ENCODE results near the gene PCDHA1. TPM values are rescaled to one million over a fixed set of nuclear protein-coding genes. Genes with fewer than 3 reads are reported as not detected.

The PCDHA1 gene
- polyA plus RNA-seq, 1 of the 3 experiments (the other 2 are of a cell fraction) = 0.16 TPM

- TF ChIP-seq, protein P1, sequence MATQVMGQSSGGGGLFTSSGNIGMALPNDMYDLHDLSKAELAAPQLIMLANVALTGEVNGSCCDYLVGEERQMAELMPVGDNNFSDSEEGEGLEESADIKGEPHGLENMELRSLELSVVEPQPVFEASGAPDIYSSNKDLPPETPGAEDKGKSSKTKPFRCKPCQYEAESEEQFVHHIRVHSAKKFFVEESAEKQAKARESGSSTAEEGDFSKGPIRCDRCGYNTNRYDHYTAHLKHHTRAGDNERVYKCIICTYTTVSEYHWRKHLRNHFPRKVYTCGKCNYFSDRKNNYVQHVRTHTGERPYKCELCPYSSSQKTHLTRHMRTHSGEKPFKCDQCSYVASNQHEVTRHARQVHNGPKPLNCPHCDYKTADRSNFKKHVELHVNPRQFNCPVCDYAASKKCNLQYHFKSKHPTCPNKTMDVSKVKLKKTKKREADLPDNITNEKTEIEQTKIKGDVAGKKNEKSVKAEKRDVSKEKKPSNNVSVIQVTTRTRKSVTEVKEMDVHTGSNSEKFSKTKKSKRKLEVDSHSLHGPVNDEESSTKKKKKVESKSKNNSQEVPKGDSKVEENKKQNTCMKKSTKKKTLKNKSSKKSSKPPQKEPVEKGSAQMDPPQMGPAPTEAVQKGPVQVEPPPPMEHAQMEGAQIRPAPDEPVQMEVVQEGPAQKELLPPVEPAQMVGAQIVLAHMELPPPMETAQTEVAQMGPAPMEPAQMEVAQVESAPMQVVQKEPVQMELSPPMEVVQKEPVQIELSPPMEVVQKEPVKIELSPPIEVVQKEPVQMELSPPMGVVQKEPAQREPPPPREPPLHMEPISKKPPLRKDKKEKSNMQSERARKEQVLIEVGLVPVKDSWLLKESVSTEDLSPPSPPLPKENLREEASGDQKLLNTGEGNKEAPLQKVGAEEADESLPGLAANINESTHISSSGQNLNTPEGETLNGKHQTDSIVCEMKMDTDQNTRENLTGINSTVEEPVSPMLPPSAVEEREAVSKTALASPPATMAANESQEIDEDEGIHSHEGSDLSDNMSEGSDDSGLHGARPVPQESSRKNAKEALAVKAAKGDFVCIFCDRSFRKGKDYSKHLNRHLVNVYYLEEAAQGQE (IDR thresholded peaks at IDR 0.05; ENCODE audit: low read depth, low read length) = peak; percentile 100
- peak; percentile 84 for TF ChIP-seq CTCF (IDR thresholded peaks at IDR 0.05)
- peak; percentile 48; the same call in 1 of the 2 replicates for TF ChIP-seq RCOR1 (IDR thresholded peaks at IDR 0.05; ENCODE audit: low read length)
- no peak for TF ChIP-seq EZH2phosphoT487 (IDR thresholded peaks at IDR 0.05; ENCODE audit: borderline replicate concordance, low read depth)
- no peak for TF ChIP-seq MEF2A (IDR thresholded peaks at IDR 0.05; ENCODE audit: borderline replicate concordance, low read depth)
- no peak for TF ChIP-seq GATA2 (CRISPR knock-in tag; IDR thresholded peaks at IDR 0.05)
- TF ChIP-seq ELF1 (IDR thresholded peaks at IDR 0.05) = peak; percentile 29; the same call in 1 of the 2 replicates
- peak; percentile 4; the same call in 1 of the 2 replicates for TF ChIP-seq IRF3 (IDR thresholded peaks at IDR 0.05; ENCODE audit: low read depth, low read length)
Measured at GRCh38 chr5:141040771-141041426, 255.0 kb downstream of the PCDHA1 start (continued).

- no peaks in the 10 kb centered on the region for H3K79me2 ChIP-seq (ENCODE audit: insufficient read depth)
- H3F3A ChIP-seq (replicated peaks; ENCODE audit: insufficient read depth) = no peaks in the 10 kb centered on the region
- H3K27me3 ChIP-seq (ENCODE audit: insufficient read depth) = no peaks in the 10 kb centered on the region
- H4K20me1 ChIP-seq (ENCODE audit: insufficient read depth) = no peaks in the 10 kb centered on the region
- WGBS (ENCODE audit: low lambda C conversion rate) = 13% methylated on average over 4 of the region's 4 CpGs
- no peaks in the 10 kb centered on the region for H3K9me2 ChIP-seq
- no peak overlapping the region for H3K27ac ChIP-seq (ENCODE audit: low read depth in 2 of 2, low read length in 1 of 2)
- H3K36me3 ChIP-seq (replicated peaks in 1 of 2; ENCODE audit: control insufficient read depth in 1 of 2, insufficient read depth in 2 of 2, low read length in 1 of 2) = no peaks in the 10 kb centered on the region
- no peak overlapping the region for H2AFZ ChIP-seq (ENCODE audit: low read depth)
- peak overlapping the region in 1 of 2 experiments; percentile 66; a peak in 1 of 4 replicates for H3K4me3 ChIP-seq (ENCODE audit: low read depth in 2 of 2, low read length in 1 of 2)
- ChIA-PET CTCF (interaction anchor here (0.8 to 9.0 kb wide), 36 partner anchors 8 to 557 kb away, joined by 3 to 194 read pairs (median 12); partner anchors contain the start of genes PCDHA1, PCDHA10, PCDHA11 and PCDHA12), POLR2A (interaction anchor here (2.0 to 2.3 kb wide), 4 partner anchors 40 to 200 kb away, joined by 12 to 54 read pairs (median 20); partner anchors contain the start of genes PCDHA12 and PCDHAC1)
- H3K4me2 ChIP-seq = no peak overlapping the region
- no peaks in the 10 kb centered on the region for H3K9me3 ChIP-seq
- DNase-seq = no peak
- H3K4me1 ChIP-seq (ENCODE audit: control insufficient read depth in 1 of 2, insufficient read depth in 2 of 2, low read depth in 1 of 2, low read length in 1 of 2) = peaks cover 0 to 7% of the 10 kb centered on the region in 2 experiments; a peak in 2 of 4 replicates
- no peak overlapping the region for H3K9ac ChIP-seq
- TF ChIP-seq FOSL2 (IDR thresholded peaks at IDR 0.05; ENCODE audit: borderline replicate concordance, low read depth) (no peak), MXI1 (IDR thresholded peaks at IDR 0.05; ENCODE audit: low read depth, low read length) (no peak), RXRA (IDR thresholded peaks at IDR 0.05; ENCODE audit: borderline replicate concordance, low read depth) (no peak), SMC3 (IDR thresholded peaks at IDR 0.05; ENCODE audit: low read depth, low read length) (no peak), YY1 (IDR thresholded peaks at IDR 0.05; ENCODE audit: low read depth) (no peak), FOXM1 (IDR thresholded peaks at IDR 0.05; ENCODE audit: low read depth) (no peak), CHD2 (IDR thresholded peaks at IDR 0.05; ENCODE audit: low read length, partially characterized antibody) (no peak), MEF2A (IDR thresholded peaks at IDR 0.05; ENCODE audit: borderline replicate concordance, low read depth) (no peak), TAF1 (IDR thresholded peaks at IDR 0.05; ENCODE audit: borderline replicate concordance, low read depth, low read length) (no peak), CTCF (IDR thresholded peaks at IDR 0.05) (no peak), SIN3A (IDR thresholded peaks at IDR 0.05; ENCODE audit: borderline replicate concordance, low read depth, low read length) (no peak)
- TF ChIP-seq, protein P2, sequence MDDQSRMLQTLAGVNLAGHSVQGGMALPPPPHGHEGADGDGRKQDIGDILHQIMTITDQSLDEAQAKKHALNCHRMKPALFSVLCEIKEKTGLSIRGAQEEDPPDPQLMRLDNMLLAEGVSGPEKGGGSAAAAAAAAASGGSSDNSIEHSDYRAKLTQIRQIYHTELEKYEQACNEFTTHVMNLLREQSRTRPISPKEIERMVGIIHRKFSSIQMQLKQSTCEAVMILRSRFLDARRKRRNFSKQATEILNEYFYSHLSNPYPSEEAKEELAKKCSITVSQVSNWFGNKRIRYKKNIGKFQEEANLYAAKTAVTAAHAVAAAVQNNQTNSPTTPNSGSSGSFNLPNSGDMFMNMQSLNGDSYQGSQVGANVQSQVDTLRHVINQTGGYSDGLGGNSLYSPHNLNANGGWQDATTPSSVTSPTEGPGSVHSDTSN (IDR thresholded peaks at IDR 0.05) = no peak
Measured at GRCh38 chr5:141041427-141041785, 255.5 kb downstream of the PCDHA1 start.
